ENCODE measurements around the gene RHCE. TPM values are rescaled to one million over a fixed set of nuclear protein-coding genes. Genes with fewer than 3 reads are reported as not detected.
"Not testable (repeated sequence)": the region's sequence is repeated elsewhere in the genome, so short reads cannot be mapped to it uniquely, and the experiment has no call there.

The RHCE gene
- total RNA-seq, 3 donors from 2014 or later = 0.39 TPM; not detected in 2

DNA sequence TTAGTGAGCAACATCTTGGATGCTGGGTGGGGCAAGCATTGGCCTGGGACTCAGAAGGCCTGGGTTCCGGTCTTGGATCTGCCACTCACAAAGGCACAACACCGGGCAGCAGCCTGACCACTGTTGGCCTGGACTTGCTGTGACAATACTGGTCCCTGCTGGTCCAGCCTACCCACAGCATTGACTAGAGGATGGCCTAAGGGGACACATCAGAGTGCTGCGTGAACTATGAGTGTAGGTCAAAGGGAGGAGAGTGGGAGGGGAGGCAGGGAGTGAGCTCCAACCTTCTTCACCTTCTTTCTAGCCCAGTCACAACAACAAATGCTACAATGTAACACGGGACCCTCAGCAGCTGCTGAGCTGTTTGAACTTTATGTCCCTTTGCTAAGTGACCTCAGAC lies 51.4 kb downstream of the RHCE start:
- no peak for ATAC-seq
- TF ChIP-seq, protein P1, sequence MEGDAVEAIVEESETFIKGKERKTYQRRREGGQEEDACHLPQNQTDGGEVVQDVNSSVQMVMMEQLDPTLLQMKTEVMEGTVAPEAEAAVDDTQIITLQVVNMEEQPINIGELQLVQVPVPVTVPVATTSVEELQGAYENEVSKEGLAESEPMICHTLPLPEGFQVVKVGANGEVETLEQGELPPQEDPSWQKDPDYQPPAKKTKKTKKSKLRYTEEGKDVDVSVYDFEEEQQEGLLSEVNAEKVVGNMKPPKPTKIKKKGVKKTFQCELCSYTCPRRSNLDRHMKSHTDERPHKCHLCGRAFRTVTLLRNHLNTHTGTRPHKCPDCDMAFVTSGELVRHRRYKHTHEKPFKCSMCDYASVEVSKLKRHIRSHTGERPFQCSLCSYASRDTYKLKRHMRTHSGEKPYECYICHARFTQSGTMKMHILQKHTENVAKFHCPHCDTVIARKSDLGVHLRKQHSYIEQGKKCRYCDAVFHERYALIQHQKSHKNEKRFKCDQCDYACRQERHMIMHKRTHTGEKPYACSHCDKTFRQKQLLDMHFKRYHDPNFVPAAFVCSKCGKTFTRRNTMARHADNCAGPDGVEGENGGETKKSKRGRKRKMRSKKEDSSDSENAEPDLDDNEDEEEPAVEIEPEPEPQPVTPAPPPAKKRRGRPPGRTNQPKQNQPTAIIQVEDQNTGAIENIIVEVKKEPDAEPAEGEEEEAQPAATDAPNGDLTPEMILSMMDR (IDR thresholded peaks at IDR 0.05) = no peak
- Histone ChIP-seq H3K4me1 (ENCODE audit: low read depth) (no peaks in the 10 kb centered on the region), H3K4me3 (no peak overlapping the region), H3K36me3 (ENCODE audit: low read depth) (no peaks in the 10 kb centered on the region), H3K9me3 (no peaks in the 10 kb centered on the region)
- no peak for DNase-seq
- intact Hi-C loops (cut with DNase I, micrococcal nuclease) = no loop called here

DNA sequence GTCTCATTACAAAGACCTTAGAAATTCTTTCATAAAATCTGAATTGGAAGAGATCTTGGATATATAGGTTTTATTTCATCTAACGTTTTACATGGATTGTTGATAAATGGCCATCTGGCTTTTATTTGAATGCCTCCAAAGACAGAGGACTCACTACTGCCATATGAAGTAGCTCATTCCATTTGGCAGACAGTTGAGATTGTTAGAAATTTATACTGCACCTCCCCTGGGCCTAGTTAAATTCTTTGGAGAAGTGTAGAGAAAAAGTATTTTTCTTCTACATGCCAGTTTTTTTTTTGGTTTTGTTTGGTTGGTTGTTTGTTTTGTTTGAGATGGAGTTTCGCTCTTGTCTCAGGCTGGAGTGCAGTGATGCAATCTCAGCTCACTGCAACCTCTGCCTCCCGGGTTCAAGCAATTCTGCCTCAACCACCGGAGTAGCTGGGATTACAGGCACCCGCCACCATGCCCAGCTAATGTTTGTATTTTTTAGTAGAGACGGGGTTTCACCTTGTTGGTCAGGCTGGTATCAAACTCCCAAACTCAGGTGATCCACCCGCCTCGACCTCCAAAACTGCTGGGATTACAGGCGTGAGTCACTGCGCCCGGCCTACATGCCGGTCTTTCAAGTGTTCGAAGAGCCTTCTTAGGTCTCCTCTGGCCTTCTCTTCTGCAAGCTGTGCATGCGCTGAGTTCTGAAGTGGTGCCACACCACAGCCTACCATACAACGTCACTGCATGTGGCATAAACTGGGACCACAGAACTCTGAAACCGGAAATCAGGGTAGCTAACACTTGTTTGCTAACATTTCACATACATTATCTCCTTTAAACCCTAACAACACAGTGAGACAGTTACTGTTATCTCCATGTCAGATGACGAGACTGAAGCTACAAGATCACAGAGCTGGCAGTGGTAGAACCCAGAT lies 57.7 kb downstream of the RHCE start:
- intact Hi-C loops (cut with DNase I, micrococcal nuclease); DNase-seq; H3K9me3 ChIP-seq; H3K36me3 ChIP-seq (ENCODE audit: low read depth); H3K4me3 ChIP-seq; H3K4me1 ChIP-seq (ENCODE audit: low read depth): not testable (repeated sequence)
- ATAC-seq = peak; percentile 23

DNA sequence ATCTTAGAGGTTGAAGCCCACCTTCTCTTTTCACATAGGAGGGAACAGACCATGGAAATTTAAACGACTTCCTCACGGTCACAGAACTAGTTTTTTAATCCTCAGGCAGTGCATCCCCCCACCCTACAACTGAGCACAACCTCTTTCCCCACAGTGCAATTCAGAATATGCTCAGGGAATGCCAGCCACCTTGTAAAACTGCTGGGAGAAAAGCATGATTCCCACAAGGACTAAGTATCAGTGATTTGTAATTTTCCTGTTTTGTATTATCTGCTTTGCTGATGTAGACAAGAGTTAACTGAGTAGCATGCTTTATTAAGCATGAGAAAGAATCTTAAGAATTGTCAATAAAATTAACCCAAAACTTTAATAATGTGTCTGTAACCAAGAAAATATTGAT lies 58.7 kb downstream of the RHCE start:
- intact Hi-C loops (cut with DNase I, micrococcal nuclease) = no loop called here
- Histone ChIP-seq H3K36me3 (ENCODE audit: low read depth) (no peaks in the 10 kb centered on the region), H3K4me1 (ENCODE audit: low read depth) (no peaks in the 10 kb centered on the region), H3K9me3 (no peaks in the 10 kb centered on the region), H3K4me3 (no peak overlapping the region)
- DNase-seq (no peak), ATAC-seq (no peak)
- TF ChIP-seq, protein P1 (IDR thresholded peaks at IDR 0.05) = no peak

DNA sequence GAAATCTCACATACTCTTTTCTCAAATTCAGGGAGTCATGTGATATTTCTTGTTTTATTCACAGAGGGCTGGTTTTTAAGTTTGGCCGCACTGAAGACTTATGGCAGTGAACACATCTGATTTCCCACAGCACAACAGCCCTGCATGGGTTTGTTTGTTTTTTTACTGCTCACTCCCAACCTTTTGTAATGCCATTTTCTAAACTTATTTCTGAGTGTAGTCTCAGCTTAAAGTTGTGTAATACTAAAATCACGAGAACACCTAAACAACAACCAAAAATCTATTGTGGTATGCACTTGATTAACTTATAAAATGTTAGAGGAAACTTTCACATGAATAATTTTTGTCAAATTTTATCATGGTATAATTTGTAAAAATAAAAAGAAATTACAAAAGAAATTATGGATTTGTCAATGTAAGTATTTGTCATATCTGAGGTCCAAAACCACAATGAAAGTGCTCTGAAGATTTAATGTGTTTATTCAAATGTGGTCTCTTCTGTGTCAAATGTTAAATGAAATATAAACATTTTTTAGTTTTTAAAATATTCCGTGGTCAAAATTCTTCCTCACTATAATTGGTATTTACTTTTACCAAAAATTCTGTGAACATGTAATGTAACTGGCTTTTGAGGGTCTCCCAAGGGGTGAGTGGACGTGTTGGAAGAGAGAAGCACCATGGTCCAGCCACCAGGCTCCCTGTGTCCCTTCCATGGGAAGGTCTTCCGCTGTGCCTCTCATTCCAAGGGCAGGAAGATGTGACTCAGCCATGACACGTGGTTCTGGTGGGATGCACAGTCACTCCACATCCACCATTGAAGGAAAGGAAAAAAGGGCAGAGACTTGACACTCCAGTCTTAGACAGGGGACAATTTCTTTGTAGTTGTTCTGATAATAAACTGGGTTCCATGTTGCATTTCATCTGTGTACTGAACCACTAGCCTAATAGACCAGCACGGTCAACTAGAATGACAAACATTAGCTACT lies 59.7 kb downstream of the RHCE start:
- no peak for DNase-seq
- no peak overlapping the region for H3K4me3 ChIP-seq
- TF ChIP-seq, protein P1 (IDR thresholded peaks at IDR 0.05) = no peak
- H3K9me3 ChIP-seq = no peaks in the 10 kb centered on the region
- H3K36me3 ChIP-seq (ENCODE audit: low read depth) = no peaks in the 10 kb centered on the region
- no peaks in the 10 kb centered on the region for H3K4me1 ChIP-seq (ENCODE audit: low read depth)
- intact Hi-C loops (cut with DNase I, micrococcal nuclease) = no loop called here
- ATAC-seq = no peak

DNA sequence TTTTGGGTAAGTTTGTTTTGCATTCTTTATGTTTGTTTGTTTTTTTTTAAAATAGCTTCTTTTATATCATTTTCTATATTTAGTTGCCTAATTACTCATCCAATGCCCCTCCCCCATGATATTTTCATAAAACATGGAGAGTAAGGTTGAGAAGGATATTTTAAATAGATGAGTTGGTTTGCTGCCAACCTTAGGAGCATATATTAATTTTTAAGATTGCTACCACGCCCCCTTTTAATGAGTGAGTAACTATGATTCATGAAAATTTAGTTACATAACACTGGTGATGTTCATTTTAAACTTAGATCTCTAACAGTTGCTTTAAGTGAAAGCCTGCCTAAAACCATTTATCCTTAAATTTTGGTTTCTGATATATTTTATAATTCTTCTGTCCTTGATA lies 63.8 kb downstream of the RHCE start:
- Histone ChIP-seq H3K36me3 (ENCODE audit: low read depth) (no peaks in the 10 kb centered on the region), H3K4me1 (ENCODE audit: low read depth) (no peaks in the 10 kb centered on the region), H3K9me3 (no peaks in the 10 kb centered on the region), H3K4me3 (no peak overlapping the region)
- no peak for DNase-seq
- intact Hi-C loops (cut with DNase I, micrococcal nuclease) = no loop called here
- TF ChIP-seq, protein P1 (IDR thresholded peaks at IDR 0.05) = no peak
- no peak for ATAC-seq
